NCI-H226 (cell line): ENCODE results near the gene RBM47.
"Not testable (repeated sequence)": the region's sequence is repeated elsewhere in the genome, so short reads cannot be mapped to it uniquely, and the experiment has no call there.

ENCODE experiments used
- DNase-seq: peaks from one replicate; pipeline ENCODE4 v3.0.0-alpha.2; 2015

Gene RBM47

GRCh38 chr4:40401096-40401495, 228.6 kb downstream of the RBM47 start:
- no peak for DNase-seq

DNA sequence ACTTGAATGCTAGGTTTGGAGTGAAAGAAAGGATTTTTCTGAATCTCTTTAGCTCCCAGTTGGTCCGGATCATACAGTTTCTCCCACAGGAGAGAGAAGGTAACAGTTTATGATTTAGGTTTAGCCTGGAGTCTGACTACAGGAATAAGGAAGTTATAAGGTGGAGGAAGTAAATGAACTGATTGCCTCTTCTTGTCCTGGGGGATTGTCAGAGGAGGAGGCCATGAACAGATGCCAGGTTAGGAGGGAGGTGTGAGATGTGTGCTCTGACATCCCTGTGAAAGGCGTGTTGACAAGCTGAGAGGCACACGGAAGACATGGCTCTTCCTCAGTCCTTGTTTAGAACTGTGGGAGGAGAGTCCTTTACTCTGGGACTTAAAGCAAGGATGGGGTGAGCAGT, 230.1 kb downstream of the RBM47 start:
- no peak for DNase-seq

- no peak for DNase-seq
Measured at GRCh38 chr4:40395908-40396793, 233.5 kb downstream of the RBM47 start.

DNA sequence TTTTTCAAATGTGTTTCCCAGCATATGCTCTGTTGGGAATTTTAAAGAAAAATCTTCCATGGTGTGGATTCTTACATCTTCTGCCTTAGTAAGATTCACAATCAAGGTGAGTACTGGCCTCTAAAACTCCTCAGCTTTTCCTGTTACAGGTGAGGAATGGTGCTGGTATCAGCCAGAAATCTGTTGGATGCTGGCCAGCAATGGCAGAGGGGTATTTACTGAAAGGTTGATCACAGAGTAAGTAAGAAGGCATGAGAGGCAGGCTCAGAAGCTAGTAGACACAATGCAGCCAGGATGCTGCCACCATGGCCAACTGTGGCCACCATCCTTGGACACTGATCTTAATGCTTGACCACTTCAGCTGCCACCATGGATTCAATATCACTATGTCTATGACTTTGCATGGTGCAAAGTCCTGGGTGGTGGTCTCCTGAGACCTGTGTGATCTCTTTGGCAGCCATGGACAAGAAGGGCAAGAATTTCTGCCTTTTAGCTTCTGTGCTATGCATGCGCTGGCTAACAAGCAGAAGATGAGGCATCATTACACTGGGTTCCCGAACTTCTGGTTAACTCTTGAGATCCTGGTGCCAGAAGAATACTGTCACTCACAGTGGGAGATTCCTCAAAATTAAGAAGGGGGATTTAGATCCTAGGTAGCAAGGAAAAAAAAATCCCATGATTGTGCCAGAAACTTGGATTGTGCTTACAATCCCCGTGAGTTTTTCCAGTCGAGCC, 234.3 kb downstream of the RBM47 start:
- no peak for DNase-seq

DNA sequence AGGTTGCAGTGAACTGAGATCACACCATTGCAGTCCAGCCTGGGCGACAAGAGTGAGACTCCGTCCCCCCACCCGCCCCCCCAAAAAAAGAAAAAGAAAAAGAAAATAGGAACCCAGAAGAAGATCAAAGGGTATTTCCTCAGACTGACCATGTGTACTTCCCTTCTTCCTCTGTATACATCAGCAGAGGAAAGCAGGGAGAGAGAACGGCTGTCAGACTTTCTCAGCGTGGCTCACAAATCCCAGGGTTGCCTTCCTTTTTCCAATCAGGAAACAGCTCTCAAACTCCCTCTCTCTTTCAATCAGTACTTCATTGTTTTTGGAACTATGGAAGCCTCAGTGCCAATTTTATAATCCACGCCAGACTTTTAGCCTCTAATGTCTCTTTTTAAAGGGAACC, 235.4 kb downstream of the RBM47 start:
- DNase-seq: no peak

- not testable (repeated sequence) for DNase-seq
Measured at GRCh38 chr4:40392241-40392640, 237.4 kb downstream of the RBM47 start.

DNA sequence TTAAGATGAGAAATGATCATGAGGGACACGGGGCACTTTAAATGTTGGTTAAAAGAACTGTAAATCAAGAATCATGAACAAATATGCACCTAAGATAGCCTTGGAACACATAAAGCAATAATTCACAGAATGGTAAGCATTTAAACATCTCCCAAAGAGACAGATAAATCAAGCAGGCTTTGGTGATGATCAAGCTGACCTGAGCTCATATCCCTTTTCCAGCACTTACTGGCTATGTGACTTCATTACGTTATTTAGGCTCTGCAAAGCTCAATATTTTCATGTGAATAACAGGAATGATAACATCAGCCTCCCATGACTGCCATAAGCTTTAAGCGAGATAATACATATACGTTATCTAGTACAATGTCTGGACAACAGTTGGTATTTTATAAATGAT, 239.7 kb downstream of the RBM47 start:
- no peak for DNase-seq

GRCh38 chr4:40388239-40388638, 241.4 kb downstream of the RBM47 start:
- no peak for DNase-seq

- DNase-seq: no peak
Measured at GRCh38 chr4:40380647-40381046, 249.0 kb downstream of the RBM47 start.

DNA sequence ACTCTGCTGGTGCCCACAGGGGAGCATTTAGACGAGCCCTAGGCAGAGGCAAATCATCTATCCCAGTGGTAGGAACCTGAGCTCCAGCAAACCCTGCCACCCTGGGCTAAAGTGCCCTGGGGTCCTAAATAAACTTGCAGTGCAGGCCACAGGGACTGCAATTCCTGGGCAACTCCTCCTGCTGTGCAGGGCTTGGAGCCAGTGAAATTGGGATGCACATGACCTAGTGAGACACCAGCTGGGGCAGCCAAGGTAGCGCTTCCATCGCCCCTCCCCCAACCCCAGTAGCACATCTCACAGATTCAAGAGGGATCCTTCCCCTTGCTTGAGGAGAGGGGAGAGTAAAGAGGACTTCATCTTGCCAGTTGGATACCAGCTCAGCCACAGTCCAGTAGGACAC, 250.4 kb downstream of the RBM47 start:
- no peak for DNase-seq

- no peak for DNase-seq
Measured at GRCh38 chr4:40378619-40379018, 251.0 kb downstream of the RBM47 start.

DNA sequence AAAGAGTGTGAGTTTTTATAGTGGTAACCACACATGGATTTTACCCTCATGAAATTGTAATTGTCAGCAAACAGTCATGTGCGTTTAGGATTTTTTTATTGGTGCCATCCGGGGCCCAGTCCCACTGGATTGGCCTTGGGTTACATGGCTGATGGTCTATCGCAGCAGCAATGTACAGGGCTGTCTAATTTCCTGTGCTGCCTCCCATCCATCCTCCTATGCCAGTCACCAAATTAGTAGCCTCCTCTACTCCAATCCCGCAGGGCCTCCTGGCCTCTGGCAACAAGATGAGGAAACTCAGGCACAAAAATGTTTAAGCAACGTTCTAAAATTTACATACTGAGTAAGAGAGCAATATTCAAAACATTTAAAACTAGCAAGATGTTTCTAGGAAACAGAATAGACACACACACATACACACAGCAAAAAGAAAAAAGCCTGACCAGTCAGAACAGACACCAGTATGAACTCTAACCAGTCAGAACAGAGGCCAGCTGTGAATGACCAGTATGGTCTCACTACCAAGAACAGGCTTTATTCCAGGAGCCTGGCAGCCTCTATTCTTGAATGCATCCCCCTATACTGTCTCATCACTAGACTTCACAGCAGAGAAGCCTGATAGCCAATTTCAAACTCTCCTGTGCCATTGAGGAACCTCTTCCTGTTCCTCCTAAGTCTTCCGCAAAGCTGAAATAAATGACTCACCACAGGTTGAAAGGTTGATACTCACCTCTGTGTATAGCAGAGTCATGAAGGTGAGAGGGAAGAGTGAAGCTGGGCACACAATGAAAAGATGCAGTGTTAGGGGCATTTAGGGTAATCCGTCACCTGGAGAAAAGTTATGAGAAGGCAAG, 251.9 kb downstream of the RBM47 start:
- no peak for DNase-seq

- DNase-seq: no peak
Measured at GRCh38 chr4:40375620-40376019, 254.0 kb downstream of the RBM47 start.

- no peak for DNase-seq
Measured at GRCh38 chr4:40375095-40375494, 254.6 kb downstream of the RBM47 start.

GRCh38 chr4:40373636-40374035, 256.0 kb downstream of the RBM47 start:
- no peak for DNase-seq
